NCI-H2107 treated with DMSO at 0.1 percent for 48 hours (cell line): ENCODE results near the gene HPCAL1.
A peak's percentile ranks its signal among the peaks of the same experiment; 100 is the strongest.
"Not testable (repeated sequence)": the region's sequence is repeated elsewhere in the genome, so short reads cannot be mapped to it uniquely, and the experiment has no call there.

ENCODE experiments used
- DNase-seq: peaks from one replicate; lab custom pipeline; 2025; ENCODE audit not compliant: unreplicated experiment; lab: John Stamatoyannopoulos, UW

The HPCAL1 gene

GRCh38 chr2:10283106-10284062 is 19.3 kb upstream of the HPCAL1 start:
- peak; percentile 40 for DNase-seq

GRCh38 chr2:10284108-10284870 is 18.4 kb upstream of the HPCAL1 start:
- DNase-seq, result no peak

- DNase-seq, result peak; percentile 36
Measured at GRCh38 chr2:10285191-10285555, 17.5 kb upstream of the HPCAL1 start.

- no peak for DNase-seq
Measured at GRCh38 chr2:10285556-10286198, 17.0 kb upstream of the HPCAL1 start.

GRCh38 chr2:10286216-10287037 is 16.3 kb upstream of the HPCAL1 start:
- DNase-seq, result peak; percentile 30

GRCh38 chr2:10287761-10288160 is 14.9 kb upstream of the HPCAL1 start:
- no peak for DNase-seq

GRCh38 chr2:10288606-10289005 is 14.1 kb upstream of the HPCAL1 start:
- no peak for DNase-seq

GRCh38 chr2:10289352-10289751 is 13.4 kb upstream of the HPCAL1 start:
- no peak for DNase-seq

- no peak for DNase-seq
Measured at GRCh38 chr2:10289891-10290290, 12.8 kb upstream of the HPCAL1 start.

GRCh38 chr2:10291376-10291775 is 11.3 kb upstream of the HPCAL1 start:
- not testable (repeated sequence) for DNase-seq

GRCh38 chr2:10292033-10292432 is 10.7 kb upstream of the HPCAL1 start:
- no peak for DNase-seq

- no peak for DNase-seq
Measured at GRCh38 chr2:10293603-10294002, 9.1 kb upstream of the HPCAL1 start.

- DNase-seq, result no peak
Measured at GRCh38 chr2:10294077-10294476, 8.6 kb upstream of the HPCAL1 start.

GRCh38 chr2:10295649-10296048 is 7.1 kb upstream of the HPCAL1 start:
- DNase-seq, result not testable (repeated sequence)

GRCh38 chr2:10296142-10296541 is 6.6 kb upstream of the HPCAL1 start:
- no peak for DNase-seq

GRCh38 chr2:10297191-10297830 is 5.4 kb upstream of the HPCAL1 start:
- no peak for DNase-seq

GRCh38 chr2:10297959-10298531 is 4.7 kb upstream of the HPCAL1 start:
- DNase-seq, result no peak

- not testable (repeated sequence) for DNase-seq
Measured at GRCh38 chr2:10298777-10299176, 3.9 kb upstream of the HPCAL1 start.

GRCh38 chr2:10300328-10300920 is 2.3 kb upstream of the HPCAL1 start:
- no peak for DNase-seq
